Neuronal stem cell (in vitro differentiated cells): ENCODE results near the gene LGR6.
"Not testable (repeated sequence)": the region's sequence is repeated elsewhere in the genome, so short reads cannot be mapped to it uniquely, and the experiment has no call there.

Experiments used
- DNase-seq: peaks from one replicate; pipeline ENCODE4 v3.0.0-alpha.2; 2013; ENCODE audit warnings: low spot score
- H2AFZ ChIP-seq: one replicate; pipeline ENCODE4 v1.6.1; 2013; ENCODE audit warnings: mild to moderate bottlenecking, low read length, inconsistent platforms
- H2AK5ac ChIP-seq: 2 replicates; pipeline ENCODE4 v1.6.1; 2013; ENCODE audit warnings: low read depth, mild to moderate bottlenecking, inconsistent platforms, low read length, moderate library complexity, mixed read lengths
- H2BK120ac ChIP-seq: 2 replicates; pipeline ENCODE4 v1.6.1; 2013; ENCODE audit warnings: low read depth, mild to moderate bottlenecking, inconsistent platforms, low read length, moderate library complexity, mixed read lengths
- H2BK12ac ChIP-seq: one replicate; pipeline ENCODE4 v1.6.1; 2013; ENCODE audit warnings: low read length, inconsistent platforms
- H2BK15ac ChIP-seq: 2 replicates; pipeline ENCODE4 v1.6.1; 2013; ENCODE audit warnings: mild to moderate bottlenecking, low read length, inconsistent platforms, mixed read lengths
- H2BK5ac ChIP-seq: one replicate; pipeline ENCODE4 v1.6.1; 2013; ENCODE audit warnings: inconsistent platforms, mild to moderate bottlenecking, low read length, moderate library complexity
- H3K14ac ChIP-seq: one replicate; pipeline ENCODE4 v1.6.1; 2013; ENCODE audit warnings: low read length, inconsistent platforms
- H3K18ac ChIP-seq: 2 replicates; pipeline ENCODE4 v1.6.1; 2013; ENCODE audit warnings: low read length, inconsistent platforms
- H3K23ac ChIP-seq: 2 replicates; pipeline ENCODE4 v1.6.1; 2013; ENCODE audit warnings: low read depth, mild to moderate bottlenecking, mixed read lengths, low read length, inconsistent platforms; ENCODE audit not compliant: poor library complexity
- H3K27ac ChIP-seq: replicated peaks from 3 replicates; pipeline ENCODE4 v1.5.1; 2013; ENCODE audit warnings: low read length, inconsistent platforms
- H3K27me3 ChIP-seq, 3 experiments: 2 replicates each; pipeline ENCODE4 v1.6.1; 2013; ENCODE audit warnings: low read length in 3 of 3, mild to moderate bottlenecking in 2 of 3, inconsistent platforms in 1 of 3, low read depth in 1 of 3, mixed read lengths in 1 of 3, moderate library complexity in 1 of 3; ENCODE audit not compliant: control insufficient read depth in 3 of 3, insufficient read depth in 3 of 3
- H3K36me3 ChIP-seq, 2 donors: replicated peaks in 1 of 2; 2 replicates each; pipeline ENCODE4 v1.6.1; 2013; ENCODE audit warnings: low read length in 2 of 2; ENCODE audit not compliant: control insufficient read depth in 2 of 2, insufficient read depth in 2 of 2
- H3K4ac ChIP-seq: 2 replicates; pipeline ENCODE4 v1.6.1; 2013; ENCODE audit warnings: inconsistent platforms, mild to moderate bottlenecking, low read length, moderate library complexity
- H3K4me1 ChIP-seq, 2 donors: 1 replicate in 1 of 2; 2 replicates in 1 of 2; pipeline ENCODE4 v1.6.1; 2013; ENCODE audit warnings: low read length in 2 of 2, low read depth in 1 of 2; ENCODE audit not compliant: control insufficient read depth in 2 of 2, insufficient read depth in 1 of 2
- H3K4me2 ChIP-seq: one replicate; pipeline ENCODE4 v1.6.1; 2013; ENCODE audit warnings: mild to moderate bottlenecking, low read length, inconsistent platforms; ENCODE audit not compliant: insufficient read depth, poor library complexity, severe bottlenecking
- H3K4me3 ChIP-seq, 2 donors: 2 replicates each; pipeline ENCODE4 v1.5.1; 2013; ENCODE audit warnings: low read length in 2 of 2, mild to moderate bottlenecking in 2 of 2, inconsistent platforms in 1 of 2, moderate library complexity in 1 of 2
- H3K79me1 ChIP-seq: one replicate; pipeline ENCODE4 v1.6.1; 2013; ENCODE audit warnings: low read depth, mild to moderate bottlenecking, inconsistent platforms, low read length, moderate library complexity
- H3K9ac ChIP-seq: one replicate; pipeline ENCODE4 v1.6.1; 2013; ENCODE audit warnings: mild to moderate bottlenecking, low read depth, low read length, inconsistent platforms; ENCODE audit not compliant: poor library complexity
- H3K9me3 ChIP-seq, 2 donors: replicated peaks in 1 of 2; 2 replicates each; pipeline versions ENCODE3 to v1.6.1; 2013; ENCODE audit warnings: low read length in 2 of 2, mild to moderate bottlenecking in 2 of 2, inconsistent platforms in 1 of 2, low read depth in 1 of 2, mixed read lengths in 1 of 2, moderate library complexity in 1 of 2; ENCODE audit not compliant: control insufficient read depth in 2 of 2, insufficient read depth in 1 of 2
- H4K8ac ChIP-seq: one replicate; pipeline ENCODE4 v1.6.1; 2013; ENCODE audit warnings: low read depth, mild to moderate bottlenecking, inconsistent platforms, low read length, moderate library complexity
- H4K91ac ChIP-seq: one replicate; pipeline ENCODE4 v1.6.1; 2013; ENCODE audit warnings: low read length, low read depth, mild to moderate bottlenecking, inconsistent platforms; ENCODE audit not compliant: poor library complexity
- WGBS, 2 donors: extraction: QIAGEN DNeasy Blood & Tissue Kit; methylation state at CpG; one replicate each; pipeline ENCODE4 v1.1.7; 2013; ENCODE audit warnings: missing lambda C conversion rate in 2 of 2, mixed read lengths in 1 of 2; ENCODE audit not compliant: insufficient read length in 2 of 2, insufficient replicate concordance in 1 of 2; ENCODE audit errors: extremely low coverage in 2 of 2; 5-methylcytosine and 5-hydroxymethylcytosine counted together

LGR6 gene

DNA sequence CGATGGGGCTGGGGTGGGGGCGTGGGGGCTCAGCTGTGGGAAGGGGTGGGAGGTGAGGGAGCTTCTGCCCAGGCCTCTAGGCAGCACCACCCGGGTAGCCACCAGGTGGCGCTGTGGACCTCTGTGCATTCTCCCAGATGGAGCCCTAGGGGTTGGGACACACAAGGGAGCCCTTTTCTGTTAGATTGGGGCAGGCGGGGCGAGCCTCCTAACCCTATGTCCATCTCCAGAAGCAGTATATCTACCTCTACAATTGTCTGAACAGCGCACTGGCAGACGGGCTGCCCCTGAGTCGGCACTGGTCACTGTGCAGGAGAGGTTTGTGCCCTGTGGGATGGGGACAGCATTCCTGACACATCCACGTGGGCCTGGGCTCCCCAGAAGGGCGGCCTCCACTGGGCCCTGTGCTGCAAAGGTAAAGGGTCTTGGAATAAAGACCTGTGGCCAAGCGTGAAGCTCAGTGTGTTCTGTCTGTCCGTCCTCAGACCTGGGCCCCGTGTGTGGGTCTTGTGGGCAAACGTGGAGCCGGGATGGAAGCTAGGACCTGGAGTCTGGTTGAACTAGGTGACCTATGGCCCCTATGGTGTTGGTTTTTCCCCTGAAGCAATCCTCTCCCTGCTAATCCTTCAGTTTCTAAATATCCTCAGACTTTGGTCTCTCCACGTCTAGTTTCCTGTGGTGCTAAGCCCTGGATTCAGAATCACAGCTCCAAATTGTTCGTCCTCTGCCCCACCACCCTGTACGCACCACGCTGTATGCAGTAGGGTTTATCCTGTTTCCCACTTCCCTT, 4.4 kb upstream of the LGR6 start:
- peaks cover 0 to 17% of the 10 kb centered on the region in 2 donors for H3K4me1 ChIP-seq
- H2BK12ac ChIP-seq = no peak overlapping the region
- H3K9me3 ChIP-seq = no peaks in the 10 kb centered on the region
- H3K14ac ChIP-seq = no peak overlapping the region
- H2AK5ac ChIP-seq = no peak overlapping the region
- H3K36me3 ChIP-seq = no peaks in the 10 kb centered on the region
- no peak overlapping the region for H3K9ac ChIP-seq
- H2BK5ac ChIP-seq = no peak overlapping the region
- H3K4me2 ChIP-seq = no peak overlapping the region
- no peak overlapping the region for H2AFZ ChIP-seq
- H3K27me3 ChIP-seq = peaks cover 6 to 26% (median 12%) of the 10 kb centered on the region in 3 experiments
- no peak overlapping the region for H3K4me3 ChIP-seq
- DNase-seq = peak; percentile 69
- no peaks in the 10 kb centered on the region for H3K79me1 ChIP-seq
- H3K4ac ChIP-seq = no peak overlapping the region
- no peak overlapping the region for H4K8ac ChIP-seq
- peak overlapping the region; percentile 72 for H3K18ac ChIP-seq
- WGBS, 2 donors = no CpG with 5 or more reads among the region's 20 CpGs
- H4K91ac ChIP-seq = no peak overlapping the region
- H3K27ac ChIP-seq = no peak overlapping the region
- no peak overlapping the region for H2BK15ac ChIP-seq
- no peak overlapping the region for H3K23ac ChIP-seq
- H2BK120ac ChIP-seq = no peak overlapping the region

DNA sequence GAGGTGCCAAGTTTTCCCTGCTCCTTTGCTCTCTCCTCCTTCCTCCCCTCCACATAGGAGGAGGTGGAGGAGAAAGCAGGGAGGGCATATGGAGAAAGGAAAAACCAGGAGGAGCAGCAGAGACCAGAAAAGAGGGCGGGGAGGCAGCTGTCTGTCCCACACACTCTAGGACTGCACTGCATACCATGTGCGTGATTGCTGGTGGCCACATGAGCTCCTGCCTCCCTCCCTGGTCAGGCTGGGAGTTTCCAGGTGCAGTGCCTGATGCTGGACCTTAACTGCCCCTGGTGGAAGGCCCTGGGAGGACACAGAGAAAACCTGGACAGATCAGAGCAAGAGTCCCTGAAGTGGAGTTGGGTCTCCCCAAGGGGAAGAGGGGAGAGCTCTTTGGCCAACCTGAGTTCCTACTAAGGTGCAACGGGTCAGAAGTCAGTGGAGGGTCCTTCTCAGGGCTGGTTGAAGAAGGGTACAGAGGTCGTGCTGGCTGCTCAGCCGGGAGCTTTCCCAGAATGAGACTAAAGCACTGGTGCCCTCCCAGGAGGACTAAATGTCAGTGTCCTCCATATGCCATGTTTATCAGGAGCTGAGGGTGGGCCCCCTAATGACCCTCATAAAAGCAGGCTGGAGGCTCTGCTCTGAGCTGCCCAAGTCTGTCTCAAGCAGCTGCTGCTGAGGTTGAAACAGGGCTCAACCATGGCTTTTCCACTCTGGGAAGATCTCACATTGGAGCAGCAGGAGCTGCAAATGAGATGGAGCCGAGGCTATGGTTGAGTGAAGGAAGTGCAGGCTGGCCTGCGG, 3.5 kb upstream of the LGR6 start:
- no peak overlapping the region for H2AFZ ChIP-seq
- DNase-seq = no peak
- no peak overlapping the region for H3K23ac ChIP-seq
- H3K4me3 ChIP-seq = no peak overlapping the region
- whole genome bisulfite sequencing, 2 donors = no CpG with 5 or more reads among the region's 7 CpGs
- H3K36me3 ChIP-seq = no peaks in the 10 kb centered on the region
- no peak overlapping the region for H3K14ac ChIP-seq
- H3K4me2 ChIP-seq = no peak overlapping the region
- H3K9ac ChIP-seq = no peak overlapping the region
- H3K27ac ChIP-seq = no peak overlapping the region
- H2BK12ac ChIP-seq = no peak overlapping the region
- H3K9me3 ChIP-seq = no peaks in the 10 kb centered on the region
- no peak overlapping the region for H3K18ac ChIP-seq
- H4K91ac ChIP-seq = no peak overlapping the region
- H2BK15ac ChIP-seq = no peak overlapping the region
- H3K4ac ChIP-seq = no peak overlapping the region
- H2BK5ac ChIP-seq = no peak overlapping the region
- H3K4me1 ChIP-seq = peaks cover 0 to 11% of the 10 kb centered on the region in 2 donors
- no peak overlapping the region for H4K8ac ChIP-seq
- H3K79me1 ChIP-seq = no peaks in the 10 kb centered on the region
- H2BK120ac ChIP-seq = no peak overlapping the region
- H2AK5ac ChIP-seq = no peak overlapping the region
- peaks cover 7 to 34% (median 20%) of the 10 kb centered on the region in 3 experiments for H3K27me3 ChIP-seq

- H3K27me3 ChIP-seq = peaks cover 7 to 47% (median 23%) of the 10 kb centered on the region in 3 experiments
- H2AK5ac ChIP-seq, H3K9me3 ChIP-seq, H3K27ac ChIP-seq, H4K91ac ChIP-seq, H3K14ac ChIP-seq, H3K18ac ChIP-seq, H2BK12ac ChIP-seq, H2BK5ac ChIP-seq, H2BK120ac ChIP-seq, H2AFZ ChIP-seq, H2BK15ac ChIP-seq, H3K9ac ChIP-seq, H3K36me3 ChIP-seq, H3K23ac ChIP-seq, H3K4ac ChIP-seq, H3K4me2 ChIP-seq, H3K4me3 ChIP-seq, H3K79me1 ChIP-seq, DNase-seq, H4K8ac ChIP-seq: not testable (repeated sequence)
- H3K4me1 ChIP-seq = peaks cover 0 to 10% of the 10 kb centered on the region in 2 donors
- WGBS, 2 donors = no CpG with 5 or more reads among the region's 33 CpGs
Measured at GRCh38 chr1:202191391-202191790, 2.2 kb upstream of the LGR6 start.
